DND-41 (cell line): Measurements from ENCODE around the gene DNHD1.

Source experiments
- ATAC-seq: fragments of 200-7000 bp; cut with Tn5 transposase; 3 replicates; pipeline ENCODE4 v1.9.1; 2021; ENCODE audit warnings: low read depth; ENCODE audit not compliant: insufficient read depth
- DNase-seq: peaks from one replicate; pipeline ENCODE4 v3.0.0-alpha.2; 2020
- H2AFZ ChIP-seq: 2 replicates; pipeline ENCODE4 v1.6.0; 2012; ENCODE audit warnings: low read depth, low read length
- H3K27ac ChIP-seq: 2 replicates; pipeline ENCODE4 v1.5.1; 2012; ENCODE audit warnings: low read length, inconsistent platforms
- H3K27me3 ChIP-seq: fragments of 200-600 bp; sonication (generic); 2 replicates; pipeline ENCODE4 v1.6.0; 2012; ENCODE audit warnings: low read length, mild to moderate bottlenecking, inconsistent platforms; ENCODE audit not compliant: insufficient read depth, poor library complexity
- H3K36me3 ChIP-seq: 2 replicates; pipeline ENCODE4 v1.5.1; 2012; ENCODE audit warnings: low read length, inconsistent platforms; ENCODE audit not compliant: insufficient read depth
- H3K4me1 ChIP-seq: 2 replicates; pipeline ENCODE4 v1.5.1; 2012; ENCODE audit warnings: mild to moderate bottlenecking, low read length; ENCODE audit not compliant: insufficient read depth
- H3K4me2 ChIP-seq: 2 replicates; pipeline ENCODE4 v1.6.0; 2012; ENCODE audit warnings: mild to moderate bottlenecking, moderate library complexity, low read length, inconsistent platforms; ENCODE audit not compliant: insufficient read depth
- H3K4me3 ChIP-seq, 2 experiments: fragments of 200-600 bp in 1 of 2; shearing (Covaris generic) in 1 of 2; 2 replicates each; pipeline ENCODE4 v1.5.1; 2012 to 2016; ENCODE audit warnings: inconsistent platforms in 2 of 2, low read length in 2 of 2, mild to moderate bottlenecking in 2 of 2, low read depth in 1 of 2, moderate library complexity in 1 of 2
- H3K79me2 ChIP-seq: 2 replicates; pipeline ENCODE4 v1.6.0; 2012; ENCODE audit warnings: low read length, inconsistent platforms; ENCODE audit not compliant: insufficient read depth
- H3K9ac ChIP-seq: 2 replicates; pipeline ENCODE4 v1.6.0; 2012; ENCODE audit warnings: low read depth, mild to moderate bottlenecking, inconsistent platforms, low read length, moderate library complexity
- H3K9me3 ChIP-seq: 2 replicates; pipeline ENCODE4 v1.5.1; 2012; ENCODE audit warnings: low read length, moderate library complexity, mild to moderate bottlenecking, inconsistent platforms; ENCODE audit not compliant: insufficient read depth, severe bottlenecking
- H4K20me1 ChIP-seq: 2 replicates; pipeline ENCODE4 v1.6.0; 2012; ENCODE audit warnings: low read length; ENCODE audit not compliant: insufficient read depth
- CTCF ChIP-seq: IDR thresholded peaks from 2 replicates; pipeline ENCODE4 v1.5.1; 2012; ENCODE audit warnings: borderline replicate concordance, low read length, moderate library complexity, mild to moderate bottlenecking; ENCODE audit not compliant: poor library complexity, severe bottlenecking; ENCODE audit errors: extremely low read depth
- EZH2 ChIP-seq: IDR thresholded peaks from 3 replicates; pipeline ENCODE4 v1.6.1; 2012; ENCODE audit warnings: borderline replicate concordance, low read depth, mild to moderate bottlenecking, moderate library complexity, low read length, inconsistent platforms; ENCODE audit not compliant: severe bottlenecking

Gene DNHD1

DNA sequence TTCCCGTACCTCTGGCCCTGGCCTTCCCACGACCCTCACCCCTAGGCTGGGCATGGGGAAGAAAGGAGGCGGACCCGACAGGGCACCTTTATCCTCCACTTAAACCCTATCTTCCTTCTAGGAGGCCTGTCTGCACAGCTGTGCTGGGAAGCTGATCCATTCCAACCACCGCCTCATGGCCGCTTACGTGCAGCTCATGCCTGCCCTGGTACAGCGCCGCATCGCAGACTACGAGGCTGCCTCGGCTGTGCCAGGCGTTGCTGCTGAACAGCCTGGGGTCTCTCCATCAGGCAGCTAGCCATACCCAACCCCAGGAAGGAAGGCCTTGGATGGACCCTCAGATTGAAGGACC is 15.2 kb upstream of the DNHD1 start:
- ATAC-seq (peak; percentile 13; the same call in 2 of the 3 replicates), DNase-seq (peak; percentile 20)
- H2AFZ ChIP-seq, result peak overlapping the region; percentile 87
- peak overlapping the region; percentile 87 for H3K27ac ChIP-seq
- H3K9ac ChIP-seq, result peak overlapping the region; percentile 77
- H4K20me1 ChIP-seq, result peaks cover 25% of the 10 kb centered on the region
- H3K79me2 ChIP-seq, result peaks cover 50% of the 10 kb centered on the region
- H3K4me2 ChIP-seq, result peak overlapping the region; percentile 87
- H3K4me1 ChIP-seq, result peaks cover 33% of the 10 kb centered on the region
- TF ChIP-seq CTCF (no peak), EZH2 (no peak)
- H3K36me3 ChIP-seq, result peaks cover 80% of the 10 kb centered on the region
- H3K4me3 ChIP-seq, result peak overlapping the region; percentile 58 to 85; a peak in 3 of 4 replicates
- H3K27me3 ChIP-seq, result no peaks in the 10 kb centered on the region
- H3K9me3 ChIP-seq, result no peaks in the 10 kb centered on the region

GRCh38 chr11:6482441-6482840 is 14.6 kb upstream of the DNHD1 start:
- Histone ChIP-seq H3K4me3 (peak overlapping the region; percentile 58 to 85; a peak in 3 of 4 replicates), H2AFZ (no peak overlapping the region), H3K9me3 (no peaks in the 10 kb centered on the region), H3K27ac (peak overlapping the region; percentile 87), H4K20me1 (peaks cover 21% of the 10 kb centered on the region), H3K4me1 (peaks cover 33% of the 10 kb centered on the region), H3K4me2 (peak overlapping the region; percentile 87), H3K27me3 (no peaks in the 10 kb centered on the region), H3K9ac (peak overlapping the region; percentile 77), H3K79me2 (peaks cover 50% of the 10 kb centered on the region), H3K36me3 (peaks cover 80% of the 10 kb centered on the region)
- DNase-seq, result no peak
- TF ChIP-seq EZH2, result no peak
- TF ChIP-seq CTCF, result no peak
- ATAC-seq, result no peak

DNA sequence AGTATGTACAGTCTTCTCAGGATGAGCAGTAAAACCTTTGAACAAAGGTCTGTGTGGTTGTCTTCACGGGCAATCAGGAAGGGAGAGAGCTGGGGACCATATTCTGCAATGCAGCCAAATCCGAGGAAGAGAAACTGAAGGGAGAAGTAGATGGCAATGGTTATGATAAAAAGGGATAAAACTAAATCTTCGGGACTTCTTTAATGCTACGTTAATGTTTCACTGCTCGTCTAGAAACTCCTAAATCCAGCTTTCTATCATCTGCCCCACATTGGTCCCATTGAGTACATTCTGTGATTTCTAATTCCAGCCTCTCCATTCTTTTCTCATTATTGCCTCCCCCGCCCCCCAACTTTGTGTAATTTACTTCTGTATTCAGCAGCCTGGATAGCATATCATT is 14.1 kb upstream of the DNHD1 start:
- Histone ChIP-seq H2AFZ (no peak overlapping the region), H3K4me3 (no peak overlapping the region), H4K20me1 (peaks cover 21% of the 10 kb centered on the region), H3K79me2 (peaks cover 50% of the 10 kb centered on the region), H3K36me3 (peaks cover 78% of the 10 kb centered on the region), H3K27ac (no peak overlapping the region), H3K4me2 (peak overlapping the region; percentile 87; the same call in 1 of the 2 replicates), H3K9ac (no peak overlapping the region), H3K9me3 (no peaks in the 10 kb centered on the region), H3K4me1 (peaks cover 33% of the 10 kb centered on the region), H3K27me3 (no peaks in the 10 kb centered on the region)
- TF ChIP-seq EZH2 (no peak), CTCF (no peak)
- ATAC-seq, result no peak
- no peak for DNase-seq

DNA sequence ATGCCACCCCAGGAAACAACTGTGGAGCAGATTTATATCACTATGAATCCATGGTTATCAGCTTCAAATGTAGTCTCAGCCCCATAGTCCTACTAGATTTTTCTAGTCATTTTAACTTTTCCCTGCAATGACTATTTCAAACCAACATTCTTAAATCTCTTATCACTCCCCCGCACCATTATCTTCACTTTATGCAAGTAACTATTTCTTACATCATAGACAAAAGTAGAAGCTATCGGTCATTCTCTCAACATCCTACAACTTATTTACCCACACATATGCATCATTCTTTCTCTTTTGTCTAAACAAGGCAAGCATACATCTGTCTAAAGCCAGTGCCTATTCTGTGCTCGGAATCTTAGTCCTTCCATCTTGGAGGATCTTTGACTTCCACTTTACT is 11.4 kb upstream of the DNHD1 start:
- Histone ChIP-seq H3K4me3 (no peak overlapping the region), H3K79me2 (peaks cover 32% of the 10 kb centered on the region)

More for the DNA sequence above, 11.4 kb upstream of the DNHD1 start:
- H3K27ac ChIP-seq, result no peak overlapping the region
- H4K20me1 ChIP-seq, result peaks cover 10% of the 10 kb centered on the region
- no peak overlapping the region for H3K4me2 ChIP-seq
- peaks cover 17% of the 10 kb centered on the region for H3K4me1 ChIP-seq
- H2AFZ ChIP-seq, result no peak overlapping the region
- no peaks in the 10 kb centered on the region for H3K9me3 ChIP-seq
- ATAC-seq (no peak), DNase-seq (no peak)
- no peak overlapping the region for H3K9ac ChIP-seq
- H3K27me3 ChIP-seq, result no peaks in the 10 kb centered on the region
- peaks cover 67% of the 10 kb centered on the region for H3K36me3 ChIP-seq
- TF ChIP-seq EZH2, result no peak
- no peak for TF ChIP-seq CTCF
